Neural progenitor cell (in vitro differentiated cells): Measurements from ENCODE around the gene STPG4.

Experiments used
- EZH2 ChIP-seq: fragments of 200-600 bp; sonication (generic); IDR thresholded peaks from 2 replicates; pipeline ENCODE4 v1.6.1; 2017; ENCODE audit warnings: antibody characterized with exemption, mild to moderate bottlenecking, moderate library complexity
- EZH2phosphoT487 ChIP-seq: fragments of 200-600 bp; sonication (generic); IDR thresholded peaks from 2 replicates; pipeline ENCODE4 v1.6.1; 2017; ENCODE audit warnings: antibody characterized with exemption
- TF ChIP-seq, protein P1 (sequence below): fragments of 200-600 bp; sonication (generic); IDR thresholded peaks from 2 replicates; pipeline ENCODE4 v1.5.1; 2017; ENCODE audit warnings: antibody characterized with exemption, mild to moderate bottlenecking

- TF ChIP-seq, protein P1, sequence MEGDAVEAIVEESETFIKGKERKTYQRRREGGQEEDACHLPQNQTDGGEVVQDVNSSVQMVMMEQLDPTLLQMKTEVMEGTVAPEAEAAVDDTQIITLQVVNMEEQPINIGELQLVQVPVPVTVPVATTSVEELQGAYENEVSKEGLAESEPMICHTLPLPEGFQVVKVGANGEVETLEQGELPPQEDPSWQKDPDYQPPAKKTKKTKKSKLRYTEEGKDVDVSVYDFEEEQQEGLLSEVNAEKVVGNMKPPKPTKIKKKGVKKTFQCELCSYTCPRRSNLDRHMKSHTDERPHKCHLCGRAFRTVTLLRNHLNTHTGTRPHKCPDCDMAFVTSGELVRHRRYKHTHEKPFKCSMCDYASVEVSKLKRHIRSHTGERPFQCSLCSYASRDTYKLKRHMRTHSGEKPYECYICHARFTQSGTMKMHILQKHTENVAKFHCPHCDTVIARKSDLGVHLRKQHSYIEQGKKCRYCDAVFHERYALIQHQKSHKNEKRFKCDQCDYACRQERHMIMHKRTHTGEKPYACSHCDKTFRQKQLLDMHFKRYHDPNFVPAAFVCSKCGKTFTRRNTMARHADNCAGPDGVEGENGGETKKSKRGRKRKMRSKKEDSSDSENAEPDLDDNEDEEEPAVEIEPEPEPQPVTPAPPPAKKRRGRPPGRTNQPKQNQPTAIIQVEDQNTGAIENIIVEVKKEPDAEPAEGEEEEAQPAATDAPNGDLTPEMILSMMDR = no peak
- TF ChIP-seq EZH2 (no peak), EZH2phosphoT487 (no peak)
Observed at GRCh38 chr2:47180531-47180930, 25.4 kb upstream of the STPG4 start.
